HEK293T (cell line): ENCODE results near the gene UBC.

Experiments
- CTCF ChIA-PET: fragments of 350-600 bp; formaldehyde crosslinking; extraction: SDS; loops from one replicate; lab custom pipeline; 2021; ENCODE audit warnings: antibody characterized with exemption, inconsistent platforms; lab: Yijun Ruan, JAX
- POLR2A ChIA-PET: fragments of 350-600 bp; formaldehyde crosslinking; extraction: SDS; loops from one replicate; lab custom pipeline; 2020; ENCODE audit warnings: antibody characterized with exemption, inconsistent platforms; lab: Yijun Ruan, JAX
- DNase-seq: peaks from one replicate; pipeline ENCODE4 v3.0.0; 2012; ENCODE audit warnings: mixed read lengths; ENCODE audit errors: extremely low spot score
- ARNT ChIP-seq: fragments of 450-650 bp; IDR thresholded peaks from 2 replicates; pipeline ENCODE4 v1.6.1; 2017; ENCODE audit warnings: mild to moderate bottlenecking
- BHLHE40 ChIP-seq: fragments of 450-650 bp; IDR thresholded peaks from 2 replicates; pipeline ENCODE4 v1.6.1; 2016; ENCODE audit warnings: mild to moderate bottlenecking, moderate library complexity, borderline replicate concordance
- CTBP1 ChIP-seq: fragments of 450-650 bp; IDR thresholded peaks from 2 replicates; pipeline ENCODE4 v1.6.1; 2016; ENCODE audit warnings: borderline replicate concordance
- ELF4 ChIP-seq: fragments of 450-650 bp; IDR thresholded peaks from 2 replicates; pipeline ENCODE4 v1.6.1; 2017; ENCODE audit warnings: antibody characterized with exemption
- FOXA1 ChIP-seq: fragments of 450-650 bp; IDR thresholded peaks from 2 replicates; pipeline ENCODE4 v1.6.1; 2016; ENCODE audit warnings: mild to moderate bottlenecking
- FOXK2 ChIP-seq: fragments of 450-650 bp; IDR thresholded peaks from 2 replicates; pipeline ENCODE4 v1.6.1; 2016; ENCODE audit warnings: mild to moderate bottlenecking
- FOXM1 ChIP-seq: fragments of 450-650 bp; IDR thresholded peaks from 2 replicates; pipeline ENCODE4 v1.6.1; 2017; ENCODE audit warnings: mild to moderate bottlenecking, borderline replicate concordance
- HDGF ChIP-seq: fragments of 450-650 bp; IDR thresholded peaks from 2 replicates; pipeline ENCODE4 v1.6.1; 2017; ENCODE audit warnings: antibody characterized with exemption, borderline replicate concordance
- L3MBTL2 ChIP-seq: fragments of 450-650 bp; conservative IDR thresholded peaks from 2 replicates; pipeline ENCODE4 v1.6.1; 2016; ENCODE audit warnings: mild to moderate bottlenecking
- LEF1 ChIP-seq: fragments of 450-650 bp; IDR thresholded peaks from 2 replicates; pipeline ENCODE4 v1.6.1; 2017; ENCODE audit warnings: mild to moderate bottlenecking, borderline replicate concordance
- NFRKB ChIP-seq: fragments of 450-650 bp; IDR thresholded peaks from 2 replicates; pipeline ENCODE4 v1.6.1; 2016; ENCODE audit warnings: mild to moderate bottlenecking, moderate library complexity
- PKNOX1 ChIP-seq: fragments of 450-650 bp; IDR thresholded peaks from 2 replicates; pipeline ENCODE4 v1.6.1; 2016
- SP1 ChIP-seq: fragments of 450-650 bp; IDR thresholded peaks from 2 replicates; pipeline ENCODE4 v1.6.1; 2017
- SUZ12 ChIP-seq: fragments of 450-650 bp; IDR thresholded peaks from 2 replicates; pipeline ENCODE4 v1.6.1; 2016; ENCODE audit warnings: mild to moderate bottlenecking
- TARDBP ChIP-seq: fragments of 450-650 bp; IDR thresholded peaks from 2 replicates; pipeline ENCODE4 v1.6.1; 2016
- ZNF384 ChIP-seq: fragments of 450-650 bp; IDR thresholded peaks from 2 replicates; pipeline ENCODE4 v1.6.1; 2016

The UBC gene

GRCh38 chr12:124952801-124953200 is 38.4 kb upstream of the UBC start:
- no peak for TF ChIP-seq NFRKB
- TF ChIP-seq LEF1 = no peak
- ChIA-PET POLR2A (no interaction called here), CTCF (no interaction called here)
- DNase-seq = no peak

- no peak for DNase-seq
- TF ChIP-seq HDGF (no peak), ARNT (no peak), FOXK2 (no peak), NFRKB (no peak), ELF4 (no peak), ZNF384 (no peak), BHLHE40 (no peak), CTBP1 (no peak), SUZ12 (no peak), FOXM1 (no peak), FOXA1 (no peak), LEF1 (no peak)
- POLR2A ChIA-PET = no interaction called here
- CTCF ChIA-PET = no interaction called here
Measured at GRCh38 chr12:124952295-124952694, 37.8 kb upstream of the UBC start.

DNA sequence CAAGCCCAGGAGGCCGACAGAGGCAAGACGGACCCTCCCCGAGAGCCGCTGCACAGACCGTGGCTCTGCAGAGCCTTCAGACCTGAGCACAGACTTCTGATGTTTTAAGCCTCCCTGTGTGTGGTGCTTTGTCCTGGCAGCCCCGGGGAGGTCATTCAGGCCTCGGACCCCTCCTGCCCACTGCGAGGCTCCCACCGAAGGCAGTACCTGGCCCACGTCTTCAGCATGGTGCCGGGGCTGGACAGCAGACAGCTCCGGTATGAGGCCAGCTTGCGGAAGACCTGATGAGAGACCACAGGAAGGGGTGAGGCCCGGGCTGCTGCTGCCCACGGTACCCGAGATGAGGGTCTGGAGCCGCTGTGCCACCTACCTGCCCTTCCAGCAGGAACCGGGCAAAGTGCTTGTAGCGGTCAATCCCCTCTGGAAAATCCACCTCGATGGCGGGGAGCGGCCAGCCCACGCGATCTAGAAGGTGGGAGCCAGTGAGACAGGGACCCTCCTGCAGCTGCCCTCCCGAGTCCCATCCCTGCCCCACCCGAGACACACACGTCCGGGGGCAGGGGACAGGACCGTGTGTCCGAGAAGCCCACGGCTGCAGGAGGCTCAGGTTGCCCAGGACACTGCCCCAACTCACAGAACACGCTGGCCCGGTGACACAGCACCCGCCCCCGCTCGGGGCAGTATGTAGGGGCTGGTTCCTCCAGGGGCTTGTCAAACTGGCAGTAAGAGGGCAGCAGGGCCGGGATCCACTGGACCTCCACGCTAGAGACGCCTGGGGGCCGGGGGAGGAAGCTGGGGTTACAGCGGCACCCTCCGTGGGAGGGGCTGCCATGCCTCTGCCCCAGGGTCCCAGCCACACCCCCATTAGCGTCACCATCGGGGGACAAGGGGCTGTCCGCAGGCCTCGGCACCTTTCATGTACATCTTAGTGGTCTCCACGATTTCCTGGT is 35.6 kb upstream of the UBC start:
- CTCF ChIA-PET = no interaction called here

GRCh38 chr12:124949066-124949465 is 34.6 kb upstream of the UBC start:
- CTCF ChIA-PET = no interaction called here
- DNase-seq = no peak
- POLR2A ChIA-PET = no interaction called here
- no peak for TF ChIP-seq FOXM1
- no peak for TF ChIP-seq TARDBP
- no peak for TF ChIP-seq SP1
- TF ChIP-seq ARNT = no peak
- no peak for TF ChIP-seq SUZ12
- TF ChIP-seq BHLHE40 = no peak
- TF ChIP-seq CTBP1 = no peak
- no peak for TF ChIP-seq HDGF
- no peak for TF ChIP-seq PKNOX1
- no peak for TF ChIP-seq LEF1
- no peak for TF ChIP-seq FOXA1
- no peak for TF ChIP-seq ZNF384

More for the DNA sequence above, 35.6 kb upstream of the UBC start:
- TF ChIP-seq FOXA1 (no peak), LEF1 (no peak), ZNF384 (no peak), FOXK2 (no peak), CTBP1 (no peak), FOXM1 (no peak), TARDBP (no peak), ELF4 (no peak), L3MBTL2 (no peak), PKNOX1 (no peak), HDGF (no peak), BHLHE40 (no peak), SUZ12 (no peak), SP1 (no peak), NFRKB (no peak)
- no peak for DNase-seq
- POLR2A ChIA-PET = no interaction called here

DNA sequence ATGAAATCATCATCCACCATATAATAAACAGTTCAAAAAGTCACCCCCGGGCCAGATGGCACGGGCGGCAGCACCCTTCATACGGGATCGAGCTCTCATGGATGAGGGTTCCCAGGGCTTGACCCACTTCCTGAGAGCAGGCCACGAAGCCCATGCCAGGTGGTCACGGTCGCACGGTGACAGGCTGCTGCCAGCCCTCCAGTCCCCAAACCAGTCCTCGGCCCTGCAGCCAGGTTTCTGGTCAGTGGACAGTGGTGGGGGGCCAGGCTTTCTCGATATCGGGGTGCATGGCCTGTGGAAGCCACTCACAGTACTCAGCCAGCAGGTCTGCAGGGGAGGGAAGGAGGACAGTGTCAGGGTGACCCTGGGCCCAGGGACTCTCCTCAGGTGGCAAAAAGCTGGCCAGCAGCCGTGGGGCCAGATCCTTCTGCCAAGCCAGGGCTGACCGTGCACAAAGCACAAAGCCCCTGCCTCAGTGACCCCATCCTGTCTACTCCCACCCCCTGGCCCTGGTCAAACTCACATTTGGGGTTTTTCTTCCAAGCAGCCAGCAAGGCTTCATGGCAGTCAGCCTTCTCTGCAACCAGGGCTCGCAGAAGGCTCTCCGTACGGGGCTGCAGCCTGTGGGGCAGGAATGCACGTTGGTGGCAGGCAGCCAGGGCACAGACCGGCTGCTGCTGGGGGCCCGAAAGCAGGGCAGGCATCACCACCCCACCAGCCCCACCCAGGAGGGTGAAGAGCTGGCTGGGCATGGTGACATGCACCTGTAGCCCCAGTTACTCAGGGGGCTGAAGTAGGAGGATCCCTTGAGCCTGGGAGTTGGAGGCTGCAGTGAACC is 33.3 kb upstream of the UBC start:
- ChIA-PET POLR2A (no interaction called here), CTCF (no interaction called here)

GRCh38 chr12:124947013-124947412 is 32.6 kb upstream of the UBC start:
- ChIA-PET CTCF (no interaction called here), POLR2A (no interaction called here)
- TF ChIP-seq L3MBTL2 (no peak), FOXK2 (no peak), ZNF384 (no peak), ELF4 (no peak), FOXM1 (no peak), LEF1 (no peak), ARNT (no peak), HDGF (no peak), TARDBP (no peak), CTBP1 (no peak), SP1 (no peak)
- no peak for DNase-seq

More for the DNA sequence above, 33.3 kb upstream of the UBC start:
- no peak for TF ChIP-seq SUZ12
- no peak for DNase-seq

DNA sequence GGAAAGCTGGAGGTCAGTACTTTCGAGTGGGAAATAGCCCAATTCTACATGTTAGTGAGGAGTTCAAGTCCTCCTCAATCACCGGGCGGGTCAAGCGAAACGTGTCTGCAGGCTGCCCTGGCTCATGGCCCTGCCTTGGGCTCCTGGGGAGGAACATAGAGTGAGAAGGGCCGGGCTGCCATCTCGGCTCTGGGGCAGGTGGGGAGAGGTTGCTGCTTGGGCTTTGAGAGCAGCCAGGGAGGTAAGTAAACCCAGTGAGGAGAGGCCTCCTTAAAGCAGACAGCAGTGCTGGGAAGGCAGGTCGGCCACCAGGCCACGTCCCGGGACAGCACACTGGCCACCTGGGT is 32.0 kb upstream of the UBC start:
- TF ChIP-seq BHLHE40 = no peak
- TF ChIP-seq PKNOX1 = no peak
- no peak for TF ChIP-seq FOXA1
- no peak for TF ChIP-seq ARNT
- TF ChIP-seq LEF1 = no peak
- no peak for TF ChIP-seq SP1
- no peak for TF ChIP-seq L3MBTL2
- no peak for TF ChIP-seq HDGF
- TF ChIP-seq FOXM1 = no peak
- no peak for TF ChIP-seq CTBP1
- no peak for TF ChIP-seq TARDBP
- TF ChIP-seq NFRKB = no peak
- no peak for TF ChIP-seq ZNF384
- no peak for TF ChIP-seq FOXK2
- TF ChIP-seq ELF4 = no peak
- no peak for TF ChIP-seq SUZ12
- CTCF ChIA-PET = no interaction called here
- DNase-seq = no peak
- POLR2A ChIA-PET = no interaction called here
